ENCODE measurements around the gene SPC24.
"Not testable (repeated sequence)": the region's sequence is repeated elsewhere in the genome, so short reads cannot be mapped to it uniquely, and the experiment has no call there.

Gene SPC24

DNA sequence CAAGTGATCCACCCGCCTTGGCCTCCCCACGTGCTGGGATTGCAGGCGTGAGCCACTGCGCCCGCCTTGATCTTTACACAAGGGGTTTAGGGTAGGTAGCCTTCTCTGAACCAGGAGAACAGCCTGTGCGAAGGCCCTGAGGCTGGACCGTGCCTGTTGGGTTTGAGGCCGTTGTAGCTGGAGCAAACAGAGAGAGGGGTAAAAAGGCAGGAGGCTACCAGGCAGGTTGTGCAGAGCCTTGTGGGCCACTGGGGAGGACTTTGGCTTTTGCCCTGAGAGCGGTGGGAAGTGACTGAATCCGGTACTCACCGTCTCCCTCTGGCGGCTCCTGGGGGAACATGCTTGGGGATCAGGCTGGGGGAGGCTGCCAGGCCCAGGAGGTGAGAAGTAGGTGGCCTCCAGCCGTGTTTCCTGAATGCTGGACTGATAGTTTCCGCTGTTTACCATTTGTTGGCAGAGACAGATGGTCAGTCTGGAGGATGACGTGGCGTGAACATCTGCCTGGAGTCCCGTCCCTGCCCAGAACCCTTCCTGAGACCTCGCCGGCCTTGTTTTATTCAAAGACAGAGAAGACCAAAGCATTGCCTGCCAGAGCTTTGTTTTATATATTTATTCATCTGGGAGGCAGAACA is 24.6 kb downstream of the SPC24 start:
- no peak for DNase-seq (ENCODE audit: low read depth in 2 of 2)

DNA sequence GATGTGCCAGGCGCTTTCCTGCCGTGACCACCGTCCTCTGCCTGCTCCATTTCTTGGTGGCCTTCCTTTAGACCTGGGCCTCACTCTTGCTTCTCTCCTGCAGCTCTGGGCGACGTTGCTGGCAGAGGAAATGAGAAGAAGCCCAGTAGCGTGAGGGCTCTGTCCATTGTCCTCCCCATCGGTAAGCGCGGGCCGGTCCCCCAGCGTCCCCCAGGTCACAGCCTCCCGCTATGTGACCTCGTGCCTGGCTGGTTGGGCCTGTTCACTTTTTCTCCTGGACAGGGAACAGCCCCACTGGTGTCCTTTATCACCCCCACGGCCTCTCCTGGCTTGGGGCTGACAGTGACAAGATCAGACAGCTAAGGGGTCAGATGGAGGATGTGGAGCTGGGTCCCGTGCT is 27.7 kb downstream of the SPC24 start:
- no peak for DNase-seq (ENCODE audit: low read depth in 2 of 2)

DNA sequence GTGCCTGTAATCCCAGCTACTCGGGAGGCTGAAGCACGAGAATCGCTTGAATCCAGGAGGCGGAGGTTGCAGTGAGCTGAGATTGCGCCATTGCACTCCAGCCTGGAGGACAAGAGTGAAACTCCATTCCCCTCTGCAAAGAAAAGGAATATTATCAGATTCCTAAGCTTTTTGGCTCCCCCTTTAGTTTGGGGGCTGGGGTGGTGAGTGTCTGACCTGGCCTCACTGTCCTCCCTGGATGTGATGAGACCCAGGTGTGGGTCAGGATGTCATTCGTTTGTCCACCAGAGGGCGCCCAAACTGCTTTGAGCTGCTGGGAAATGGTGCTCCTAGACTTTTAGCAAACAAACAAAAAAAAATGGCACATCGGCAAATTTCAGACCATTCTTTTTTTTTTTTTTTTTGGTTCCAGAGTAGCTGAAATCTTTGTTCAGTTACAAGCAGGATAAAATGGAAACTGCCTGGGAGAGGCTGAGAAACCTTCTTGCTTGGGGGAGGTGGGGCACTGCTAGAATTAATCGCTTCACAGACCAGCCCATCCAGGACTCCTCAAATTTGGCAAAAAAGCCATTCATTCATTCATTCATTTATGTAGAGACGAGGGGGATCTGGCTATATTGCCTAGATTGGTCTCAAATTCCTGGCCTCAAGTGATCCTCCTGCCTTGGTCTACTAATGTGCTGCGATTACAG is 29.4 kb downstream of the SPC24 start:
- peak; percentile 40 to 43 for DNase-seq (ENCODE audit: low read depth in 2 of 2)

DNA sequence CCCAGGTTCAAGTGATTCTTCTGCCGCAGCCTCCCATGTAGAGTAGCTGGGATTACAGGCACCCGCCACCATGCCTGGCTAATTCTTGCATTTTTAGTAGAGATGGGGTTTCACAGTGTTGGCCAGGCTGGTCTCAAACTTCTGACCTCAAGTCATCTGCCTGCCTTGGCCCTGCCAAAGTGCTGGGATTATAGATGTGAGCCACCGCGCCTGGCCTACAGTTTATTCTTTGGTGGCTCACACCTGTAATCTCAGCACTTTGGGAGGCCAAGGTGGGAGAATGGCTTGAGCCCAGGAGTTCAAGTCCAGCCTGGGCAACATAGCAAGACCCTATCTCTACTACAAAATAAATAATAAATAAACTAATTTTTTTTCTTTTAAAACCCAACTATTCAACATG is 31.4 kb downstream of the SPC24 start:
- DNase-seq (ENCODE audit: low read depth in 2 of 2) = not testable (repeated sequence)

DNA sequence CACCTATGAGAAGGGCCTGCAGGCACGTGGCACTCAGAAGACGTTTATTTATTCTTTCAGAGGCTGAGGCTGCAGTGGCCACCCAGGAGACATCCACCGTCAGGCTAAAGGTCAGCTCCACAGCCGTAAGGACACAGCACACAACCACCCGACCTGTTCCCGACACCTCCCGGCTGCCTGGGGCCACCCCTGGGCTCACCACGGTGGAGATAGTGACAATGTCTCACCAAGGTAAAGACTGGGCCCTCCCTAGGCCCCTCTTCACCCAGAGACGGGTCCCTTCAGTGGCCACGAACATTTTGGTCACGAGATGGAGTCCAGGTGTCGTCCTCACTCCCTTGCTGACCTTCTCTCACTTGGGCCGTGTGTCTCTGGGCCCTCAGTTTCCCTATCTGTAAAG is 32.5 kb downstream of the SPC24 start:
- no peak for DNase-seq (ENCODE audit: low read depth in 2 of 2)

DNA sequence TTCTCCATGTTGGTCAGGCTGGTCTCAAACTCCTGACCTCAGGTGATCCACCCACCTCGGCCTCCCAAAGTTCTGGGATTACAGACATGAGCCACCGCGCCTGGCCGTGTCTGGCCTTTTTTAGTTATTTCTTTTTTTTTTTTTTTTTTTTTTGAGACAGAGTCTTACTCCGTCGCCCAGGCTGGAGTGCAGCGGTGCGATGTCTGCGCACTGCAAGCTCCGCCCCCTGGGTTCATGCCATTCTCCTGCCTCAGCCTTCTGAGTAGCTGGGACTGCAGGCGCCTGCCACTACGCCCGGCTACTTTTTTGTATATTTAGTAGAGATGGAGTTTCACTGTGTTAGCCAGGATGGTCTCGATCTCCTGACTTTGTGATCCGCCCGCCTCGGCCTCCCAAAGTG is 33.6 kb downstream of the SPC24 start:
- not testable (repeated sequence) for DNase-seq (ENCODE audit: low read depth in 2 of 2)

DNA sequence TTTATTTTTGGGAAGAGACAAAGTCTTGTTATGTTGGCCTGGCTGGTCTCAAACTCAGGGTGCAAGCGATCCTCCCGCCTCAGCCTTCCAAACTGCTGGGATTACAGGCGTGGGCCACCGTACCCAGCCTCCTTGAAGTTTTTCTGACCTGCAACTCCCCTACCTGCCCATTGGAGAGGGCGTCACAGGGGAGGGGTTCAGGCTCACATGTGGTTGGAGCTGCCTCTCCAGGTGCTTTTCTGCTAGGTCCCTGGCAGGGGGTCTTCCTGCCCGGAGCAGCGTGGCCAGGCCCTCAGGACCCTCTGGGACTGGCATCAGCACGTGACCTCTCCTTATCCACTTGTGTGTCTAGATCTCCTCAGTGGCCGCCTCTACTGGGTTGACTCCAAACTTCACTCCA is 39.1 kb downstream of the SPC24 start:
- no peak for DNase-seq (ENCODE audit: low read depth in 2 of 2)

DNA sequence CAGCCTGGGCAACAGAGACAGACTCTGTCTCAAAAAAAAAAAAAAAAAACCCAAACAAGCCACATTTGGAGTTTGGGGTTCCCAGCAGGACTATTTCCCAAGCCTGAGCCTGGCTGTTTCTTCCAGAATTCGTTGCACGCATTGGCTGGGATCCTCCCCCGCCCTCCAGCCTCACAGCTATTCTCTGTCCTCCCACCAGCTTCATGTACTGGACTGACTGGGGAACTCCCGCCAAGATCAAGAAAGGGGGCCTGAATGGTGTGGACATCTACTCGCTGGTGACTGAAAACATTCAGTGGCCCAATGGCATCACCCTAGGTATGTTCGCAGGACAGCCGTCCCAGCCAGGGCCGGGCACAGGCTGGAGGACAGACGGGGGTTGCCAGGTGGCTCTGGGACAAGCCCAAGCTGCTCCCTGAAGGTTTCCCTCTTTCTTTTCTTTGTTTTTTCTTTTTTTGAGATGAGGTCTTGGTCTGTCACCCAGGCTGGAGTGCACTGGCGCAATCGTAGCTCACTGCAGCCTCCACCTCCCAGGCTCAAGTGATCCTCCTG is 39.6 kb downstream of the SPC24 start:
- no peak for DNase-seq (ENCODE audit: low read depth in 2 of 2)

DNA sequence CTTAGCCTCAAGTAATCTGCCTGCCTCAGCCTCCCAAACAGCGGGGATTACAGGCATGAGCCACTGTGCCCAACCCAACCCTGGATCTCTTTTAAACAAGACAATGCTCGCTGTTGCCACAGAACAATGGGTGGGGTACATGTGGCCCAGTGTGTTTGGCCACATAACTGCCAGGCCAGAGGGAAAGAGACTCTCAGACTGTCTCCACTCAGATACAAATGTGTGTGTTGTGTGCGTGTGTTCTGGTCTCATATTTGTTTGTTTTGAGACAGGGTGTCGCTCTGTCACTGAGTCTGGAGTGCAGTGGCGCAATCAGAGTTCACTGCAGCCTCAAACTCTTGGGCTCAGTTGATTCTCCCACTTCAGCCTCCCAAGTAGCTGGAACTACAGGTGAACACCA is 40.5 kb downstream of the SPC24 start:
- no peak for DNase-seq (ENCODE audit: low read depth in 2 of 2)

DNA sequence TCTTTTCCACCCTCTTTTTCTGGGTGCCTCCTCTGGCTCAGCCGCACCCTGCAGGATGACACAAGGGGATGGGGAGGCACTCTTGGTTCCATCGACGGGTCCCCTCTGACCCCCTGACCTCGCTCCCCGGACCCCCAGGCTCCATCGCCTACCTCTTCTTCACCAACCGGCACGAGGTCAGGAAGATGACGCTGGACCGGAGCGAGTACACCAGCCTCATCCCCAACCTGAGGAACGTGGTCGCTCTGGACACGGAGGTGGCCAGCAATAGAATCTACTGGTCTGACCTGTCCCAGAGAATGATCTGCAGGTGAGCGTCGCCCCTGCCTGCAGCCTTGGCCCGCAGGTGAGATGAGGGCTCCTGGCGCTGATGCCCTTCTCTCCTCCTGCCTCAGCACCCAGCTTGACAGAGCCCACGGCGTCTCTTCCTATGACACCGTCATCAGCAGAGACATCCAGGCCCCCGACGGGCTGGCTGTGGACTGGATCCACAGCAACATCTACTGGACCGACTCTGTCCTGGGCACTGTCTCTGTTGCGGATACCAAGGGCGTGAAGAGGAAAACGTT is 42.4 kb downstream of the SPC24 start:
- DNase-seq (ENCODE audit: low read depth in 2 of 2) = no peak

DNA sequence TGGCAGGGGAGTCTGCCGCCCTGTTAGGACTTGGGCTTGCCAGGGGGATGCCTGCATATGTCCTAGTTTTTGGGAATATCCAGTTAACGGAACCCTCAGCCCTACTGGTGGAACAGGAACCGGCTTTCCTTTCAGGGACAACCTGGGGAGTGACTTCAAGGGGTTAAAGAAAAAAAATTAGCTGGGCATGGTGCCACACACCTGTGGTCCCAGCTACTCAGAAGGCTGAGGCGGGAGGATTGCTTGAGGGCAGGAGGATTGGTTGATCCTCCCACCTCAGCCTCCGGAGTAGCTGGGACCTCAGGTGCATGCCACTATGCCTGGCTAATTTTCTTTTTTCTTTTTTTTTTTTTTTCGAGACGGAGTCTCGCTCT is 43.8 kb downstream of the SPC24 start:
- no peak for DNase-seq (ENCODE audit: low read depth in 2 of 2)

DNA sequence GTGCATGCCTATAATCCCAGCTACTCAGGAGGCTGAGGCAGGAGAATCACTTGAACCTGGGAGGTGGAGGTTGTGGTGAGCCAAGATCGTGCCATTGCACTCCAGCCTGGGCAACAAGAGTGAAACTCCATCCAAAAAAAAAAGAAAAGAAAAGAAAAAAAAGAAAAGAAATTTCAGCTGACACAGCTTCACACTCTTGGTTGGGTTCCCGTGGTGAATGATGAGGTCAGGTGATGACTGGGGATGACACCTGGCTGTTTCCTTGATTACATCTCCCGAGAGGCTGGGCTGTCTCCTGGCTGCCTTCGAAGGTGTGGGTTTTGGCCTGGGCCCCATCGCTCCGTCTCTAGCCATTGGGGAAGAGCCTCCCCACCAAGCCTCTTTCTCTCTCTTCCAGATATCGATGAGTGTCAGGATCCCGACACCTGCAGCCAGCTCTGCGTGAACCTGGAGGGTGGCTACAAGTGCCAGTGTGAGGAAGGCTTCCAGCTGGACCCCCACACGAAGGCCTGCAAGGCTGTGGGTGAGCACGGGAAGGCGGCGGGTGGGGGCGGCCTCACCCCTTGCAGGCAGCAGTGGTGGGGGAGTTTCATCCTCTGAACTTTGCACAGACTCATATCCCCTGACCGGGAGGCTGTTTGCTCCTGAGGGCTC is 44.3 kb downstream of the SPC24 start:
- DNase-seq (ENCODE audit: low read depth in 2 of 2) = no peak

DNA sequence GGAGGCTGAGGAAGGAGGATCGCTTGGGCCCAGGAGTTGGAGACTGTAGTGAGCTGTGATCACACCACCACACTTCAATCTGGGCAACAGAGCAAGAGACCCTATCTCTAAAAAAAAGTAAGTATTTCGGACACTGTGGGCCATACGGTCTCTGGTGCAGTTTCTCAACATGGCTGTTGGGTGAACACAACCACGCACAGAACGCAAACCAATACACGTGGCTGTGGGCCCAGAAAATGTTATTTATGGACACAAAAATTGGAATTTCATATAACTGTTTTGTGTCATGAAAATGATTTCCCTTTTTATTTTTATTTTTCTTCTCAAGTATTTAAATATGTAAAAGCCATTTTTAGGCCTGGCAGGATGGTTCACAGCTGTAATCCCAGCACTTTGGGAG is 46.8 kb downstream of the SPC24 start:
- DNase-seq (ENCODE audit: low read depth in 2 of 2) = no peak

DNA sequence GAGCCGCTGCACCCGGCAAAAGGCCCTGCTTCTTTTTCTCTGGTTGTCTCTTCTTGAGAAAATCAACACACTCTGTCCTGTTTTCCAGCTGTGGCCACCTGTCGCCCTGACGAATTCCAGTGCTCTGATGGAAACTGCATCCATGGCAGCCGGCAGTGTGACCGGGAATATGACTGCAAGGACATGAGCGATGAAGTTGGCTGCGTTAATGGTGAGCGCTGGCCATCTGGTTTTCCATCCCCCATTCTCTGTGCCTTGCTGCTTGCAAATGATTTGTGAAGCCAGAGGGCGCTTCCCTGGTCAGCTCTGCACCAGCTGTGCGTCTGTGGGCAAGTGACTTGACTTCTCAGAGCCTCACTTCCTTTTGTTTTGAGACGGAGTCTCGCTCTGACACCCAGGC is 49.1 kb downstream of the SPC24 start:
- DNase-seq (ENCODE audit: low read depth in 2 of 2) = no peak

DNA sequence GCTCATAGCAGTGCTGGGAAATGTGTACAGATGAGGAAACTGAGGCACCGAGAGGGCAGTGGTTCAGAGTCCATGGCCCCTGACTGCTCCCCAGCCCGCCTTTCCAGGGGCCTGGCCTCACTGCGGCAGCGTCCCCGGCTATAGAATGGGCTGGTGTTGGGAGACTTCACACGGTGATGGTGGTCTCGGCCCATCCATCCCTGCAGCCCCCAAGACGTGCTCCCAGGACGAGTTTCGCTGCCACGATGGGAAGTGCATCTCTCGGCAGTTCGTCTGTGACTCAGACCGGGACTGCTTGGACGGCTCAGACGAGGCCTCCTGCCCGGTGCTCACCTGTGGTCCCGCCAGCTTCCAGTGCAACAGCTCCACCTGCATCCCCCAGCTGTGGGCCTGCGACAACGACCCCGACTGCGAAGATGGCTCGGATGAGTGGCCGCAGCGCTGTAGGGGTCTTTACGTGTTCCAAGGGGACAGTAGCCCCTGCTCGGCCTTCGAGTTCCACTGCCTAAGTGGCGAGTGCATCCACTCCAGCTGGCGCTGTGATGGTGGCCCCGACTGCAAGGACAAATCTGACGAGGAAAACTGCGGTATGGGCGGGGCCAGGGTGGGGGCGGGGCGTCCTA is 50.5 kb downstream of the SPC24 start:
- DNase-seq (ENCODE audit: low read depth in 2 of 2) = no peak

DNA sequence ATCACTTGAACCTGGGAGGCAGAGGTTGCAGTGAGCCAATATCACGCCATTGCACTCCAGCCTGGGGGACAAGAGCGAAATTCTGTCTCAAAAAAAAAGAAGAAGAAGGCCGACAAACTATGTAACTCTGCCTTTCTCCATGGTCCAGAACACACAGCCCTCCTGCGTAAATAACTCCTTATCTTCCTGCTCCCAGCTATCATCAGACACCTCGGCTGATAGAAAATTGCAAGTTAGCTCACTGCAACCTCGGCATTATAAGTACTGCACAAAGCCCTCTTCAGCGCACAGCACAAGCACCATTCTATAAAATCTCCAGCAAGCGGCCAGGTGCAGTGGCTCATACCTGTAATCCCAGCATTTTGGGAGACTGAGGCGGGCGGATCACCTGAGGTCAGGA is 51.9 kb downstream of the SPC24 start:
- DNase-seq (ENCODE audit: low read depth in 2 of 2) = not testable (repeated sequence)

DNA sequence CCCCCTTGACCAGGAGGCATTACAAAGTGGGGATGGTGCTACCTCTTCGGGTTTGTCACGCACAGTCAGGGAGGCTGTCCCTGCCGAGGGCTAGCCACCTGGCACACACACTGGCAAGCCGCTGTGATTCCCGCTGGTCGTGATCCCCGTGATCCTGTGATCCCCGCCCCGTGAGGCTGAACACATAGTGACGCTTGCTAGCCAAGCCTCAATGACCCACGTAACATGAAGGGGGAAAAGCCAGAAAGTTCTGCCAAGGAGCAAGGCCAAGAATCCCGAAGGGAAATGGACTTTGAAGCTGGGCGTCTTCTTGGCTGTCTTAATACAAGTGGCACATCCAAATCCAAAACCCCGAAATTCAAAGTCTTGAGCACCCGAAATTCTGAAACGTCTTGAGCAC is 52.6 kb downstream of the SPC24 start:
- DNase-seq (ENCODE audit: low read depth in 2 of 2) = no peak

DNA sequence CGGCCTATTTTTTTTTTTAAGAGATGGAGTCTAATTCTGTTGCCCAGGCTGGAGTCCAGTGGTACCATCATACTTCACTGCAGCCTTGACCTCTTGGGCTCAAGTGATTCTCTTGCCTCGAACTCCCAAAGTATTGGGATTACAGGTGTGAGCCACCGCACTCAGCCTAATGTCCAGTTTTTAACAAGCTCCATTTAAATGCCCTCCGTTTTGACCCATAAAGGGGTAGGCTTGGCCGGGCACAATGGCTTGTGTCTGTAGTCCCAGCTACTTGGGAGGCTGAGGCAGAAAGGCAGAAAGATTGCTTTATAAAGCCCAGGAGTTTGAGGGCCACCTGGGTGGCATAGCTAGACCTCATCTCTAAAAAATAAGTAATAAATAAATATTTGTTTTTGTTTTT is 54.5 kb downstream of the SPC24 start:
- no peak for DNase-seq (ENCODE audit: low read depth in 2 of 2)

DNA sequence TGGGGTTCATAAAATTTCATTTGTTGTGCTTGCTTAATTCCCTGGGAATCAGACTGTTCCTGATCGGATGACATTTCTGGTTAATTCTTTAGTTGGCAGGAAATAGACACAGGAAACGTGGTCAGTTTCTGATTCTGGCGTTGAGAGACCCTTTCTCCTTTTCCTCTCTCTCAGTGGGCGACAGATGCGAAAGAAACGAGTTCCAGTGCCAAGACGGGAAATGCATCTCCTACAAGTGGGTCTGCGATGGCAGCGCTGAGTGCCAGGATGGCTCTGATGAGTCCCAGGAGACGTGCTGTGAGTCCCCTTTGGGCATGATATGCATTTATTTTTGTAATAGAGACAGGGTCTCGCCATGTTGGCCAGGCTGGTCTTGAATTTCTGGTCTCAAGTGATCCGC is 55.5 kb downstream of the SPC24 start:
- DNase-seq (ENCODE audit: low read depth in 2 of 2) = no peak

DNA sequence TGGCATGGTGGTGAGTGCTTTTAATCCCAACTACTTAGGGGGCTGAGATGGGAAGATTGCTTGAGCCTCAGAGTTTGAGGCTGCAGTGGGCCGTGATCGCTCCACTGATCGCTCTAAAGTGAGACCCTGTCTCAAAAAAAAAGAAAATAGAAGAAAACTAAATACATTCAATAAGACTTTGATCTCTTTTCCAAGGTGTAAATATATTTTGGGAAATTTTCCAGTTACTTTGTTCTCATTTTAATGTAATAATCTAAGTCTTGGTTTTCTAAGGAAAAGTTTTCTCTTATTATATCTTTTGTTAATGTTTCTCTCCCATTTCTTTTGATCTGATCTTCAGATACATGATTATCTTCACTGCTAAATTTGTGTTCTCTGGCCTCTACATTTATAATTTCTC is 56.7 kb downstream of the SPC24 start:
- DNase-seq (ENCODE audit: low read depth in 2 of 2) = no peak

DNA sequence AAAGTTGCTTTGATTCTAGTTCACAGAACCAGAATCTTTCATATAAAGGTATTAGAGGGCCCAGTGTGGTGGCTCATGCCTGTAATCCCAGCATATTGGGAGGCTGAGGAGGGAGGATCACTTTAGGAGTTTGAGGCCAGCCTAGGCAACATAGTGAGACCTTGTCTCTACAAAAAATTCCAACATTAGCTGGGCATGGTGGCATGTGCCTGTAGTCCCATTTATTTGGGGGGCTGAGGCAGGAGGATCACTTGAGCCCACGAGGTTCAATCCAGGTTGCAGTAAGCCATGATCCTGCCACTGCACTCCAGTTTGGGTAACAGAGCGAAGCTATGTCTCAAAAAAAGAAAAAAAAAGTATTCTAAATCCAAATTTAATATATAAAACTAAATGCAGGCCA is 57.3 kb downstream of the SPC24 start:
- DNase-seq (ENCODE audit: low read depth in 2 of 2) = no peak

DNA sequence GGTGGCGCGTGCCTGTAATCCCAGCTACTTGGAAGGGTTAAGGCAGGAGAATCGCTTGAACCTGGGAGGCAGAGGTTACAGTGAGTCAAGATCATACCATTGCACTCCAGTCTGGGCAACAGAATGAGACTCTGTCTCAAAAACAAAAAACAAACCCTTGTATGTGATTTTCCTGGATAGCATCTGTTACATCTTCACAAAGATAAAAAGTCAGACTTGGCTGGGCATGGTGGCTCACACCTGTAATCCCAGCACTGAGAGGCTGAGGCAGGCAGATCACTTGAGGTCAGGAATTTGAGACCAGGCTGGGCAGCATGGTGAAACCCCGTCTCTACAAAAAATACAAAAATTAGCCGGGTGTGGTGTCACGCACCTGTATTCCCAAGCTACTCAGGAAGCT is 58.2 kb downstream of the SPC24 start:
- not testable (repeated sequence) for DNase-seq (ENCODE audit: low read depth in 2 of 2)

Measured in fibroblast of skin of left quadriceps (primary cell).